HCT116 (cell line): Measurements from ENCODE around the gene MTA1. TPM values are rescaled to one million over a fixed set of nuclear protein-coding genes. Genes with fewer than 3 reads are reported as not detected.
A peak's percentile ranks its signal among the peaks of the same experiment; 100 is the strongest.

Experiments
- ATAC-seq: fragments of 200-7000 bp; cut with Tn5 transposase; 2 replicates; pipeline ENCODE4 v1.9.1; 2020; ENCODE audit warnings: mild to moderate bottlenecking, moderate library complexity
- BruUV-seq: library from RNA; stranded (reverse); fragments of 400-500 nt; replicated peaks from 2 replicates; lab custom pipeline; 2021; lab: Mats Ljungman, UMichigan
- CTCF ChIA-PET: fragments of 300-600 bp; sonication (Branson Sonifier 250); formaldehyde crosslinking; loops from one replicate; lab custom pipeline; 2021; ENCODE audit warnings: antibody characterized with exemption; lab: Charles Lee
- POLR2A ChIA-PET: fragments of 300-600, 350-600 bp; sonication (Branson Sonifier 250); formaldehyde crosslinking; loops from one replicate; lab custom pipeline; 2021; ENCODE audit warnings: antibody characterized with exemption; lab: Charles Lee
- RAD21 ChIA-PET, 2 experiments: fragments of 300-600 bp; sonication (Branson Sonifier 250); formaldehyde crosslinking; loops; one replicate each; lab custom pipeline; 2023; ENCODE audit warnings: low total read pairs in 2 of 2; ENCODE audit not compliant: uncharacterized antibody in 2 of 2, unreplicated experiment in 2 of 2, low non-redundant PET in 1 of 2; lab: Charles Lee
- DNase-seq: peaks from one replicate; pipeline ENCODE4 v3.0.0-alpha.2; 2010; ENCODE audit warnings: low read depth, low spot score
- H2AFZ ChIP-seq: fragments of 200-600 bp; shearing (Covaris generic), sonication (generic); 2 replicates; pipeline ENCODE4 v1.6.1; 2017; ENCODE audit warnings: low read depth, mixed run types, mixed read lengths, antibody characterized with exemption, low read length; ENCODE audit not compliant: poor library complexity, severe bottlenecking
- H3K27ac ChIP-seq: 2 replicates; pipeline ENCODE4 v1.5.1; 2012; ENCODE audit warnings: low read depth, low read length
- H3K27me3 ChIP-seq: fragments of 200-600 bp; sonication (generic); 2 replicates; pipeline ENCODE4 v1.6.1; 2016; ENCODE audit warnings: mixed run types, low read length, mixed read lengths; ENCODE audit not compliant: insufficient read depth
- H3K36me3 ChIP-seq, 2 experiments: fragments of 200-500 bp in 1 of 2; fragments of 200-600 bp in 1 of 2; sonication (Bioruptor generic) in 1 of 2; sonication (generic) in 1 of 2; 2 replicates each; pipeline versions ENCODE4 v1.5.1 to v1.6.1; 2014 to 2016; ENCODE audit warnings: low read length in 2 of 2, inconsistent platforms in 1 of 2, mixed read lengths in 1 of 2, mixed run types in 1 of 2; ENCODE audit not compliant: insufficient read depth in 2 of 2, control insufficient read depth in 1 of 2
- H3K4me1 ChIP-seq, 2 experiments: fragments of 200-600 bp in 1 of 2; sonication (generic) in 1 of 2; 2 replicates each; pipeline versions ENCODE4 v1.5.1 to v1.6.1; 2012 to 2017; ENCODE audit warnings: low read length in 2 of 2, inconsistent platforms in 1 of 2, mild to moderate bottlenecking in 1 of 2, mixed read lengths in 1 of 2, mixed run types in 1 of 2, moderate library complexity in 1 of 2; ENCODE audit not compliant: insufficient read depth in 2 of 2, control insufficient read depth in 1 of 2
- H3K4me2 ChIP-seq: fragments of 200-600 bp; sonication (generic); 2 replicates; pipeline ENCODE4 v1.6.1; 2017; ENCODE audit warnings: mixed run types, low read length, mixed read lengths
- H3K4me3 ChIP-seq, 2 experiments: fragments of 200-600 bp in 1 of 2; sonication (generic) in 1 of 2; replicated peaks in 1 of 2; 2 replicates each; pipeline ENCODE4 v1.5.1; 2011 to 2016; ENCODE audit warnings: low read length in 2 of 2, control low read depth in 1 of 2, low read depth in 1 of 2, mild to moderate bottlenecking in 1 of 2, mixed read lengths in 1 of 2, mixed run types in 1 of 2
- H3K79me2 ChIP-seq: fragments of 200-600 bp; sonication (generic); 2 replicates; pipeline ENCODE4 v1.6.1; 2017; ENCODE audit warnings: mild to moderate bottlenecking, mixed run types, low read length, moderate library complexity, mixed read lengths; ENCODE audit not compliant: insufficient read depth
- H3K9ac ChIP-seq: fragments of 200-600 bp; sonication (generic); 2 replicates; pipeline ENCODE4 v1.6.1; 2016; ENCODE audit warnings: low read length, mixed read lengths
- H3K9me2 ChIP-seq: fragments of 200-600 bp; sonication (generic), shearing (Covaris generic); 2 replicates; pipeline ENCODE4 v1.6.1; 2017; ENCODE audit warnings: mixed run types, mild to moderate bottlenecking, moderate library complexity; ENCODE audit not compliant: insufficient read depth
- H3K9me3 ChIP-seq, 2 experiments: fragments of 200-500 bp in 1 of 2; fragments of 200-600 bp in 1 of 2; sonication (Bioruptor generic) in 1 of 2; sonication (generic) in 1 of 2; 2 replicates each; pipeline ENCODE4 v1.6.1; 2014 to 2017; ENCODE audit warnings: low read length in 2 of 2, mixed read lengths in 2 of 2, inconsistent platforms in 1 of 2, low read depth in 1 of 2, mild to moderate bottlenecking in 1 of 2, mixed run types in 1 of 2, moderate library complexity in 1 of 2; ENCODE audit not compliant: control insufficient read depth in 1 of 2, insufficient read depth in 1 of 2
- H4K20me1 ChIP-seq: fragments of 200-600 bp; sonication (generic), shearing (Covaris generic); 2 replicates; pipeline ENCODE4 v1.6.1; 2017; ENCODE audit warnings: mixed run types, mild to moderate bottlenecking, moderate library complexity; ENCODE audit not compliant: insufficient read depth
- CTCF ChIP-seq, 3 experiments: fragments of 200-600 bp in 1 of 3; sonication (generic) in 1 of 3; IDR thresholded peaks in 2 of 3; conservative IDR thresholded peaks in 1 of 3; 2 replicates each; pipeline ENCODE4 v1.5.1; 2012 to 2017; ENCODE audit warnings: low read depth in 2 of 3, low read length in 2 of 3, antibody characterized with exemption in 1 of 3, borderline replicate concordance in 1 of 3, control low read depth in 1 of 3, mild to moderate bottlenecking in 1 of 3, mixed read lengths in 1 of 3, mixed run types in 1 of 3, moderate library complexity in 1 of 3; ENCODE audit not compliant: insufficient read depth in 1 of 3
- ELF1 ChIP-seq: IDR thresholded peaks from 2 replicates; pipeline ENCODE4 v1.6.1; 2012; ENCODE audit warnings: low read depth, borderline replicate concordance
- POLR2A ChIP-seq: IDR thresholded peaks from 2 replicates; pipeline ENCODE4 v1.7.0; 2011; ENCODE audit warnings: borderline replicate concordance; ENCODE audit not compliant: insufficient read depth, insufficient read length; ENCODE audit errors: extremely low read depth
- POLR2AphosphoS5 ChIP-seq: IDR thresholded peaks from 2 replicates; pipeline ENCODE4 v1.6.1; 2011; ENCODE audit warnings: mild to moderate bottlenecking, low read depth, low read length, moderate library complexity
- TCF7L2 ChIP-seq: IDR thresholded peaks from 2 replicates; pipeline ENCODE4 v1.7.0; 2011; ENCODE audit warnings: borderline replicate concordance, inconsistent platforms; ENCODE audit not compliant: insufficient read depth, insufficient read length; ENCODE audit errors: extremely low read depth
- ZFX ChIP-seq: fragments of 450-650 bp; IDR thresholded peaks from 2 replicates; pipeline ENCODE4 v1.6.1; 2017
- ZNF274 ChIP-seq: fragments of 200-500 bp; sonication (Bioruptor generic); IDR thresholded peaks from 2 replicates; pipeline ENCODE4 v1.6.1; 2014; ENCODE audit warnings: mild to moderate bottlenecking, low read depth, low read length, inconsistent platforms
- intact Hi-C: fragments of 100-400 bp; cut with micrococcal nuclease; formaldehyde crosslinking; loops from 2 replicates; pipeline ENCODE4 v1.10.0; 2022
- total RNA-seq: library from RNA; stranded (reverse); gene quantifications from one replicate; pipeline ENCODE4 v1.2.1, GENCODE V29; 2021; ENCODE audit not compliant: unreplicated experiment

MTA1 gene
- total RNA-seq, 1 experiment from 2014 or later = 229 TPM

GRCh38 chr14:105489542-105490266 lies 70.1 kb downstream of the MTA1 start:
- no peaks in the 10 kb centered on the region for H3K27me3 ChIP-seq
- H3K27ac ChIP-seq = peak overlapping the region; percentile 100
- ChIA-PET CTCF (interaction anchor here (0.7 to 2.5 kb wide), 12 partner anchors 8 to 121 kb away, joined by 3 to 77 read pairs (median 4); no protein-coding TSS in a partner anchor), POLR2A (interaction anchor here (0.6 to 3.1 kb wide), 5 partner anchors 8 to 385 kb away, joined by 3 to 29 read pairs (median 3); no protein-coding TSS in a partner anchor), RAD21 (interaction anchor here (0.6 to 1.9 kb wide), 8 partner anchors 9 to 119 kb away, joined by 3 to 16 read pairs (median 4); no protein-coding TSS in a partner anchor)
- peak overlapping the region; percentile 97 for H3K9ac ChIP-seq
- no peaks in the 10 kb centered on the region for H3K9me3 ChIP-seq
- BruUV-seq = TSS peak; percentile 69
- H3K36me3 ChIP-seq = 0 out of 4 replicates have a peak, but pooled peaks cover 0 to 3% of the 10 kb centered on the region in 2 experiments
- H4K20me1 ChIP-seq = no peaks in the 10 kb centered on the region; the same call in 1 of the 2 replicates
- H3K4me3 ChIP-seq = peak overlapping the region; percentile 65 to 87
- H3K9me2 ChIP-seq = no peaks in the 10 kb centered on the region
- H3K4me2 ChIP-seq = peak overlapping the region; percentile 99
- peaks cover 20 to 55% of the 10 kb centered on the region in 2 experiments for H3K4me1 ChIP-seq
- DNase-seq = peak; percentile 85
- peaks cover 18% of the 10 kb centered on the region for H3K79me2 ChIP-seq
- intact Hi-C loops = loop anchor here (1.0 to 5.0 kb wide), 3 partner anchors 8 to 119 kb away; partner anchors contain the start of gene TMEM121
- H2AFZ ChIP-seq = no peak overlapping the region
- TF ChIP-seq ZFX (peak; percentile 19; the same call in 1 of the 2 replicates), POLR2A (peak; percentile 36), ELF1 (no peak), POLR2AphosphoS5 (peak; percentile 60; the same call in 1 of the 2 replicates), CTCF (IDR thresholded peaks at IDR 0.05 in 2 of 3, conservative IDR thresholded peaks at IDR 0.05 in 1 of 3; ENCODE audit: borderline replicate concordance in 1 of 3, insufficient read depth in 1 of 3, low read depth in 2 of 3, low read length in 2 of 3) (peak in 2 of 3 experiments; percentile 60 to 69; a peak in 4 of 6 replicates), ZNF274 (no peak), TCF7L2 (peak; percentile 81)
- TF ChIP-seq, all 23 proteins: peak for 5
- ATAC-seq = peak; percentile 16
